Activated naive CD8-positive, alpha-beta T cell treated with anti-CD3 and anti-CD28 coated beads, Interleukin-2, amount 10 ng/mL, durations not matched to agents 7 days and 5 days (primary cell): Measurements from ENCODE around the gene FKBP3. TPM values are rescaled to one million over a fixed set of nuclear protein-coding genes. Genes with fewer than 3 reads are reported as not detected.
A peak's percentile ranks its signal among the peaks of the same experiment; 100 is the strongest.
"Not testable (repeated sequence)": the region's sequence is repeated elsewhere in the genome, so short reads cannot be mapped to it uniquely, and the experiment has no call there.

ENCODE experiments used
- ATAC-seq: fragments of 150-1000 bp; cut with Tn5 transposase; one replicate; pipeline ENCODE4 v1.10.0; 2021; ENCODE audit warnings: low read depth, moderate library complexity
- POLR2A ChIA-PET: fragments of 350-600 bp; sonication (Branson Sonifier 250); formaldehyde crosslinking; loops from one replicate; lab custom pipeline; 2021; ENCODE audit warnings: antibody characterized with exemption; lab: Charles Lee
- DNase-seq: peaks from one replicate; pipeline ENCODE4 v3.0.0; 2021
- H3K27ac Mint-ChIP-seq: one replicate; pipeline ENCODE4 v1.8.0; 2022; ENCODE audit warnings: mild to moderate bottlenecking, mixed read lengths
- H3K27me3 Mint-ChIP-seq: one replicate; pipeline ENCODE4 v1.8.0; 2022; ENCODE audit warnings: mild to moderate bottlenecking, moderate library complexity, mixed read lengths
- H3K36me3 Mint-ChIP-seq: one replicate; pipeline ENCODE4 v1.8.0; 2021; ENCODE audit warnings: mild to moderate bottlenecking, mixed read lengths
- H3K4me1 Mint-ChIP-seq: one replicate; pipeline ENCODE4 v1.8.0; 2021; ENCODE audit warnings: mixed read lengths
- H3K4me3 Mint-ChIP-seq: one replicate; pipeline ENCODE4 v1.8.0; 2022; ENCODE audit warnings: mild to moderate bottlenecking, moderate library complexity, mixed read lengths
- H3K9me3 Mint-ChIP-seq: one replicate; pipeline ENCODE4 v1.8.0; 2021; ENCODE audit warnings: mixed read lengths
- total RNA-seq, 2 experiments: library from RNA; stranded (reverse); gene quantifications; one replicate each; pipeline ENCODE4 v1.2.3, GENCODE V29; 2021

Gene FKBP3
- total RNA-seq, 2 experiments from 2014 or later: 65.7 to 67.1 TPM

DNA sequence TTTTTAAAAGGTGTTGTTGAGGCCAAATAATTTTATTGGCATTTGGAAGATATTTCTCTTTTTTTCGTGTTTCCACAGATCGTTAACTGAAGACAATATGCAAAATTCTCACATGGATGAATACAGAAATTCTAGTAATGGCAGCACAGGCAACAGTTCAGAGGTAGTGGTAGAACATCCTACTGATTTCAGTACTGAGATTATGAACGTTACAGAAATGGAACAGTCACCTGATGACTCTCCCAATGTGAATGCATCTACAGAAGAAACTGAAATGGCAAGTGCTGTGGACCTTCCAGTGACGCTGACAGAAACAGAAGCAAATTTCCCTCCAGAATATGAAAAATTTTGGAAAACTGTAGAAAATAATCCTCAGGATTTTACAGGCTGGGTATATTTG lies 39.1 kb downstream of the FKBP3 start:
- H3K27ac Mint-ChIP-seq: no peak overlapping the region
- DNase-seq (no peak), ATAC-seq (no peak)
- H3K36me3 Mint-ChIP-seq: peaks cover 45% of the 10 kb centered on the region
- H3K27me3 Mint-ChIP-seq: no peaks in the 10 kb centered on the region
- POLR2A ChIA-PET: no interaction called here
- H3K4me3 Mint-ChIP-seq: no peak overlapping the region
- H3K4me1 Mint-ChIP-seq: peaks cover 7% of the 10 kb centered on the region
- no peaks in the 10 kb centered on the region for H3K9me3 Mint-ChIP-seq

DNA sequence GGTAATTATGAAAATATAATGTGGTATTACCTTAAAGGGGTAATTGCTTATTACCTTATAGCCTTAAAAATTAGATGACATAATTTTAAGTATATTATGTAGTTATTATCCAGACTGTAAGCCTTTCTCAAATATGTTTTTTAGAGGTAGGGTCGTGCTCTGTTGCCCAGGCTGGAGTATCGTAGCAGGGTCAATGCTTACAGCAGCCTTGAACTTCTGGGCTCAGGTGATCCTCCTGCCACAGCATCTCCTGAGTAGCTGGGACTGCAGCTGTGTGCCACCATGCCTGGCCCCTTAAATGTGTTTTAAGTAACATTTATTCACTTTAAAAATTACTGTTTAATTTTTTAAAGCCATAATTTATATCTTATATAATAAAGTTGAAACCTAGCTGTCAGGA lies 40.0 kb downstream of the FKBP3 start:
- DNase-seq (no peak), ATAC-seq (no peak)
- Mint-ChIP-seq H3K36me3 (peaks cover 45% of the 10 kb centered on the region), H3K9me3 (no peaks in the 10 kb centered on the region), H3K4me1 (peaks cover 15% of the 10 kb centered on the region), H3K27me3 (no peaks in the 10 kb centered on the region), H3K27ac (no peak overlapping the region), H3K4me3 (no peak overlapping the region)
- POLR2A ChIA-PET: no interaction called here

DNA sequence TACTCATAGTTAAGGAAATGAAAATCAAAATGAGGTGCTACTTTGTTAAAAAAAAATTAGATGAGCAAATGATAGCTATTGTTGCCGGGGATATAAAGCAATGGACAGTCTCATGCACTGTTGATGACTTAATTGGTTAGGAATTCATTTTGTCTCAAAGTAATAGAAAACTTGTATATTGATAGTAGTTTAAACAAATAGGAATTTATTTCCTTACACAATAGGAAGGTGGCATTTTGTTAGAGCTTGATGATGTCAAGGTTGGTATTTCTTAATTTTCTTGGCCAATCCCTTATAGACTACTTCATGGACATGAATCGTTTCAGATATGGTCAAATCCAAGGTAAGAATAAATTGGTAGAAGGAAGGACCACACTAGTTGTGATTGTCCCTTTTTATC lies 42.6 kb downstream of the FKBP3 start:
- ATAC-seq (no peak), DNase-seq (no peak)
- H3K27me3 Mint-ChIP-seq: no peaks in the 10 kb centered on the region
- H3K36me3 Mint-ChIP-seq: peaks cover 41% of the 10 kb centered on the region
- peaks cover 34% of the 10 kb centered on the region for H3K4me1 Mint-ChIP-seq
- POLR2A ChIA-PET: no interaction called here
- no peaks in the 10 kb centered on the region for H3K9me3 Mint-ChIP-seq
- H3K4me3 Mint-ChIP-seq: no peak overlapping the region
- no peak overlapping the region for H3K27ac Mint-ChIP-seq

DNA sequence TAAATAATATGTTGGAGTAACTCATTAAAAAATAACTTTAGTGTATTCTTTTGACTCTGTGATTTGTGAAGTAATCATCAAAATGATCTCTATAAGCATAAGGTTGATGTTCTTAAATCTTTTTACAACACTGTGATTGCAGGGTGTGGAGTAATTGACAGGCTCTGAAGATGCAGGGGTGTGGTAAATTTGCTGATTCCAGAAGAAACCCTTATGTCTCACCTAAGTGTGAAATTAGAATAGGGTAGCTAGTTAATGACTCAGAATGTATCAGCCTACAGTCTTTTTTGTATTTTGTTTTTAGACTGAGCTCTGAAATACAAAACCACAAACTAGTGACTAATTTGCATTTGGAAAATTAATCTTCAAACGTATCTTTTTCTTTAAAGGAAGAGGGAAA lies 44.5 kb downstream of the FKBP3 start:
- H3K27me3 Mint-ChIP-seq: no peaks in the 10 kb centered on the region
- peaks cover 36% of the 10 kb centered on the region for H3K36me3 Mint-ChIP-seq
- ATAC-seq: peak; percentile 47
- H3K4me3 Mint-ChIP-seq: no peak overlapping the region
- H3K9me3 Mint-ChIP-seq: no peaks in the 10 kb centered on the region
- no peak for DNase-seq
- H3K4me1 Mint-ChIP-seq: peaks cover 47% of the 10 kb centered on the region
- H3K27ac Mint-ChIP-seq: no peak overlapping the region
- POLR2A ChIA-PET: no interaction called here

- Mint-ChIP-seq H3K4me1 (peaks cover 42% of the 10 kb centered on the region), H3K27ac (peak overlapping the region; percentile 66), H3K36me3 (peaks cover 17% of the 10 kb centered on the region), H3K9me3 (no peaks in the 10 kb centered on the region), H3K27me3 (no peaks in the 10 kb centered on the region), H3K4me3 (peak overlapping the region; percentile 97)
- no peak for DNase-seq
- ATAC-seq: no peak
- POLR2A ChIA-PET: interaction anchor here (0.7 to 2.5 kb wide), 3 partner anchors 14 to 123 kb away, joined by 3 to 20 read pairs (median 4); partner anchors contain the start of genes KLHL28 and TOGARAM1
These were observed 49.3 kb downstream of the FKBP3 start for GRCh38 chr14:45084946-45085346.

DNA sequence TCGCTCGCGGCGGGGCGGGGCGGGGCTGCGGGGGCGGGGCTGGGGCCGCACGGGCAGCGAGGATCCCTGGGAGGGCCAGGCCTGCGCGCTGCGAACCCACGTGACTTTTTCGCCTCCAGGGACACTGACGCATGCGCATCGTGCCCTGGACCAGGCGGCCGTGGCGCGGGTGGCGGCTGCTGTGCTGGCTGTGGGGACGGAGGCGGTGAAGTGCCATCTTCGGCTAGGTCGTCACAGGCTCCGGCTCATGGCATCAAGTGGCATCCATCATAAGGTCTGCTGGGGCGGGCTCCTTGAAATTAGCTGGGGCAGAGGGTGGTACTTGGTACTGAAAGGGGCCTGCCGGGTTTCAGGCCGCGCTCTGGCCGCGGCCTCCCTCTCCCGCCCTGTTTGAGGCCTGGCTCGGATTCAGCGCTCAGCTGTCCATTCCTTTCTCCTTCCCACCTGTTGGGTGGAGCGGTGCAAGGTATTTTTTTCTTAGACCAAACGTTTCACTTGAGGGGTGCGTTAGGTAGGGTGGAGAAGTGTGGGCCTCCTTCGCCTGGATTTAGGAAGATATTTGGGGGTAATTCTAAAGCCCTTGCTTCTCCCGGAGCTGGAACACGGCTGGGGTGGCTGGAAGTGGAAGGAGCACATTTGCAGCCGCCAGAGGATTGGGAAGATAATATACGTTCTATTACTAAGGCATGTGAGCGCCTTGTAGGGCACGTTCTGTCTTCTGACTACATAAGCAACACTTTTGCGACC lies 50.1 kb downstream of the FKBP3 start, which contains the start of gene PRPF39:
TSS of gene PRPF39 (plus strand) at position 141 of the 747 bp plus-strand sequence. CDS start 11,124 bp downstream, outside the sequence.
- Mint-ChIP-seq H3K36me3 (peaks cover 15% of the 10 kb centered on the region), H3K4me3 (peak within 1 kb of the TSS; percentile 97), H3K27me3 (no peaks in the 10 kb centered on the region), H3K27ac (peak within 1 kb of the TSS; percentile 96), H3K9me3 (no peaks in the 10 kb centered on the region), H3K4me1 (peaks cover 35% of the 10 kb centered on the region)
- POLR2A ChIA-PET: interaction anchor here (0.7 to 2.5 kb wide), 4 partner anchors 13 to 169 kb away, joined by 3 to 20 read pairs (median 3); partner anchors contain the start of genes FKBP3, KLHL28, MIS18BP1 and TOGARAM1
- peak; percentile 99 for ATAC-seq
- DNase-seq: peak; percentile 96

GRCh38 chr14:45083617-45083975 lies 50.7 kb downstream of the FKBP3 start:
- H3K36me3 Mint-ChIP-seq: peaks cover 15% of the 10 kb centered on the region
- DNase-seq (no peak), ATAC-seq (no peak)
- no peak overlapping the region for H3K27ac Mint-ChIP-seq
- H3K9me3 Mint-ChIP-seq: no peaks in the 10 kb centered on the region
- H3K4me3 Mint-ChIP-seq: peak overlapping the region; percentile 97
- POLR2A ChIA-PET: interaction anchor here (0.8 to 2.5 kb wide), 3 partner anchors 121 to 187 kb away, joined by 3 to 20 read pairs (median 4); partner anchors contain the start of genes KLHL28, MIS18BP1 and TOGARAM1
- H3K4me1 Mint-ChIP-seq: peaks cover 31% of the 10 kb centered on the region
- no peaks in the 10 kb centered on the region for H3K27me3 Mint-ChIP-seq

DNA sequence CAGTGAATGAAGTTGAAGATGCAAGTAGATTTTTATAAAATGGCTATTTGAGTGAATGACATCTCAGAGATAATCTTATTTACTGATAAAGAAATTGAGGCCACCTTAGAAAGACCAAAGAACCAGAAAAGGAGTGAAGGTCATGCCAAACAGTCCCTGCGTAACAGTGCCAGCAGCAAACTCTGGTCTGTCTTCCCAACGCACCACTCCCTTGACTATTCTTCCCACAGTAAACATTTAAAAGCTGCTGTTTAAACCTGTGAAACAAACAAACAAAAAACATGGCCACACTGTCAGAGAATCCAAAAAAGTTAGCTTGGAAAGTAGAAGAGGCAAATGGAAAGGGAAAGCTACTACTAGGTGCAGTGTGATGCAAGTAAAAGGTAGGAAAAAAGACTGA lies 51.9 kb downstream of the FKBP3 start:
- ATAC-seq: no peak
- Mint-ChIP-seq H3K27me3 (no peaks in the 10 kb centered on the region), H3K9me3 (no peaks in the 10 kb centered on the region), H3K36me3 (peaks cover 10% of the 10 kb centered on the region), H3K27ac (peak overlapping the region; percentile 32), H3K4me1 (peaks cover 23% of the 10 kb centered on the region), H3K4me3 (no peak overlapping the region)
- DNase-seq: no peak
- POLR2A ChIA-PET: interaction anchor here (1.5 kb wide), 1 partner anchor 186 kb away, joined by 4 read pairs; a partner anchor contains a TSS

DNA sequence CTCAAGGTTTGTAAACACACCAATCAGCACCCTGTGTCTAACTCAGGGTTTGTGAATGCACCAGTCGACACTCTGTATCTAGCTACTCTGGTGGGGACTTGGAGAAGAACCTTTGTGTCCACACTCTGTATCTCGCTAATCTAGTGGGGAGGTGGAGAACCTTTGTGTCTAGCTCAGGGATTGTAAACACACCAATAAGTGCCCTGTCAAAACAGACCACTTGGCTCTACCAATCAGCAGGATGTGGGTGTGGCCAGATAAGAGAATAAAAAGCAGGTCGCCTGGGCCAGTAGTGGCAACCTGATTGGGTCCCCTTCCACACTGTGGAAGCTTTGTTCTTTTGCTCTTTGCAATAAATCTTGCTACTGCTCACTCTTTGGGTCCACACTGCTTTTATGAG lies 53.2 kb downstream of the FKBP3 start:
- H3K4me1 Mint-ChIP-seq: peaks cover 12% of the 10 kb centered on the region
- H3K4me3 Mint-ChIP-seq, ATAC-seq, DNase-seq, H3K36me3 Mint-ChIP-seq, H3K27ac Mint-ChIP-seq, H3K9me3 Mint-ChIP-seq, H3K27me3 Mint-ChIP-seq, POLR2A ChIA-PET: not testable (repeated sequence)

DNA sequence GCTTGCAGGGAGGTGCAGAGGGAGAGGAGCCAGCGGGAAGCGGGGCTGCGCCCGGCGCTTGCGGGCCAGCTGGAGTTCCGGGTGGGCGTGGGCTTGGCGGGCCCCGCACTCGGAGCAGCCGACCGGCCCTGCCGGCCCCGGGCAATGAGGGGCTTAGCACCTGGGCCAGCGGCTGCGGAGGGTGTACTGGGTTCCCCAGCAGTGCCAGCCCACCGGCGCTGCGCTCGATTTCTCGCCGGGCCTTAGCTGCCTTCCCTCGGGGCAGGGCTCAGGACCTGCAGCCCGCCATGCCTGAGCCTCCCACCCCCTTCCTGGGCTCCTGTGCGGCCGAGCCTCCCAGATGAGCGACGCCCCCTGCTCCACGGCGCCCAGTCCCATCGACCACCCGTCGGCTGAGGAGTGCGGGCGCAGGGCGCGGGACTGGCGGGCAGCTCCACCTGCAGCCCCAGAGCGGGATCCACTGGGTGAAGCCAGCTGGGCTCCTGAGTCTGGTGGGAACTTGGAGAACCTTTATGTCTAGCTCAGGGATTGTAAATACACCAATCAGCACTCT lies 53.8 kb downstream of the FKBP3 start:
- POLR2A ChIA-PET, H3K27ac Mint-ChIP-seq, H3K4me3 Mint-ChIP-seq, ATAC-seq, H3K9me3 Mint-ChIP-seq, DNase-seq, H3K27me3 Mint-ChIP-seq, H3K36me3 Mint-ChIP-seq: not testable (repeated sequence)
- H3K4me1 Mint-ChIP-seq: peaks cover 10% of the 10 kb centered on the region

- DNase-seq: no peak
- ATAC-seq: no peak
- no peaks in the 10 kb centered on the region for H3K9me3 Mint-ChIP-seq
- peaks cover 2% of the 10 kb centered on the region for H3K4me1 Mint-ChIP-seq
- no peak overlapping the region for H3K4me3 Mint-ChIP-seq
- no peak overlapping the region for H3K27ac Mint-ChIP-seq
- POLR2A ChIA-PET: no interaction called here
- no peaks in the 10 kb centered on the region for H3K27me3 Mint-ChIP-seq
- H3K36me3 Mint-ChIP-seq: no peaks in the 10 kb centered on the region
These were observed 56.0 kb downstream of the FKBP3 start for GRCh38 chr14:45078323-45078722.

DNA sequence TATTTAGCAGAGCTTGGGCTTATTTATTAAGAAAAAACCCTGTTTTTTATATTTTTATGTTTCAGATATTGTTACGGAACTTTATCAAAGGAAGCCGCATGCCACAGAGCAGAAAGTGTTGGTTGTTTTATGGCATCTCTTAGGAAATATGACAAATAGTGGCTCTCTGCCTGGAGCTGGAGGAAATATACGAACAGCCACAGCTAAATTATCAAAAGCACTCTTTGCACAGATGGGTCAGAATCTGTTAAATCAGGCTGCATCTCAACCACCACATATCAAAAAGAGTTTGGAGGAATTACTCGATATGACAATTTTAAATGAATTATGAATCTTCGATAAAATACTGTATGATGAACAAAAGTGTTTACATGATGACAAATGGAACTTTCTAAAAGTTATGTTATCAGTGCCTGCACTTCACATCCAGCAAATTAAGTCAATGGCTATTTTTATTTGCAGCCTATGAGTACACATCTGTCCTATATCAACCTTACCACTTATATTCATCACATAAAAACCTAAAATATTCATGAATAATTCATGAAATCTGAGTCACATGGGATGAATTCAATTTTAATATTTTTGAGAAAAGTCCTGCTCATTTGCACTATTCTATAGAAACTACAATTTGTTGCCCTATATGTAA lies 60.9 kb downstream of the FKBP3 start:
- no peak for ATAC-seq
- Mint-ChIP-seq H3K27me3 (no peaks in the 10 kb centered on the region), H3K27ac (no peak overlapping the region), H3K4me1 (no peaks in the 10 kb centered on the region), H3K9me3 (no peaks in the 10 kb centered on the region), H3K36me3 (peaks cover 2% of the 10 kb centered on the region), H3K4me3 (no peak overlapping the region)
- DNase-seq: no peak
- POLR2A ChIA-PET: no interaction called here

DNA sequence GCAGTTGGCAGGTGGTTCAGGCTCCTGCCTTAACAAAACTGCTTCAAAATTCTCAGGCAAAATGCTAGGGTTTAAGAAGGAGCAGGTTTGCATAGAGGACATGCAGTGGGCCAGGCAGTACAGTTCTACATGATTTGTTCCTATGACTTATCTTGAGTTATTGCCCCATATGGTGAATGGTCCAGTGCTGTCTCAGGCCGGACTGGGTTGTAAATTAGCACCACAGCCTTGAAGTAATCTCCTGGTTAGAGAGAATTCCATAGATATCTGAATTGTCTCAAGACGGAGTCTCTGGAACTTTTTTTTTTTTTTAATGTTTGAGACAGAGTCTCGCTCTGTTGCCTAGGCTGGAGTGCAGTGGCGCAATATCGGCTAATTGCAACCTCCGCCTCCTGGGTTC lies 62.2 kb downstream of the FKBP3 start:
- ATAC-seq: no peak
- POLR2A ChIA-PET: no interaction called here
- H3K36me3 Mint-ChIP-seq: peaks cover 2% of the 10 kb centered on the region

More for the DNA sequence above, 62.2 kb downstream of the FKBP3 start:
- no peak for DNase-seq
- no peak overlapping the region for H3K27ac Mint-ChIP-seq
- H3K4me3 Mint-ChIP-seq: no peak overlapping the region
- H3K27me3 Mint-ChIP-seq: no peaks in the 10 kb centered on the region
- H3K4me1 Mint-ChIP-seq: no peaks in the 10 kb centered on the region
- H3K9me3 Mint-ChIP-seq: no peaks in the 10 kb centered on the region
